Endothelial cell of umbilical vein (primary cell): ENCODE data around the gene CROCC2.

Experiments
- CTCF ChIP-seq, 2 donors: IDR thresholded peaks; 1 replicate in 1 of 2; 2 replicates in 1 of 2; pipeline ENCODE4 v1.5.1; 2011; ENCODE audit warnings: low read length in 2 of 2, mild to moderate bottlenecking in 2 of 2, moderate library complexity in 2 of 2, control low read depth in 1 of 2, inconsistent platforms in 1 of 2, low read depth in 1 of 2; ENCODE audit not compliant: insufficient read depth in 1 of 2; ENCODE audit errors: extremely low read depth in 1 of 2
- POLR2A ChIP-seq: IDR thresholded peaks from 2 replicates; pipeline ENCODE4 v1.6.1; 2012; ENCODE audit warnings: low read depth, mild to moderate bottlenecking, control low read depth, low read length

- TF ChIP-seq POLR2A (no peak), CTCF (IDR thresholded peaks at IDR 0.05; ENCODE audit: extremely low read depth in 1 of 2, insufficient read depth in 1 of 2, low read depth in 1 of 2, low read length in 2 of 2) (no peak)
These were observed 114.6 kb downstream of the CROCC2 start for GRCh38 chr2:241020629-241021190.
